ELF-1 (cell line): ENCODE measurements around the gene CDK14.
A peak's percentile ranks its signal among the peaks of the same experiment; 100 is the strongest.

Source experiments
- DNase-seq: peaks from one replicate; pipeline ENCODE4 v3.0.0-alpha.2; 2016; ENCODE audit warnings: low read depth, low spot score

CDK14 gene

DNA sequence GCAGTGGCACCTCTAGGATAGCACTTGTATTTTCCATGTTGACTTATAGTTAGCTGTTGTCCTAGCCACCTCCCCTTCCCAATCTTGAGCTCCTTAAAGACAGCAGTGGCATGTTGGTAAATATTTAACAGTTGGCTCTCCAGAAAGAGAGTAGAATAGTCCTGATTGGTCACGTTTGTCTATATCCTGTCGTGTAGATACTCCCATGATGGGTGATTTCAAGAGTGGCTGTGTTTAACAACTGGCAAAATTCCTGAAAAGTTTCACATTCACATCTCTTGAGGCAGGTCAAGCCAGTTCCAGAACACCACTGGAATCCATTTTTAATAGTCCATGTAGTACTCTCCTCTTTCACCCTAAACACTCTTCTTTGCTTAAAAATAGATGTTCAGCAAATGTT lies 599.9 kb downstream of the CDK14 start:
- DNase-seq, result no peak

DNA sequence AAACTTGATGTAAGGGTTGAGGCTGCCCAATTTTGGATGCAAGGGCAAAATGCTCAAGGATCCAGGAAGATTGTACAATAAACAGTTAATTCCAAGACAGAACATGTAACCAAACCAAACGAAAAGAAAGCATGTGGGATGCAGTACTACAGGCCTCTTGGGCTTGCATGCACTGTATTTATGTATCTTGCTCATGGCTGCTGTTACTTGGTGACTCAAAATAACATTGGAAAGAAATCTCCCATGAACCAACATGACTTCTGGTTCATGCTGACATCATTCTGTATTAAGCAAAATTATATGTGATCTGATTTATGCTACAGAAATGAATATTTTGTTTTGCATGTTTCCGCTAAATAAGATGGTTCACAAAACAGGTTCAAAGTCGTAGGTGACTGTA lies 602.2 kb downstream of the CDK14 start:
- no peak for DNase-seq

GRCh38 chr7:91199601-91200000 lies 603.5 kb downstream of the CDK14 start:
- no peak for DNase-seq

- no peak for DNase-seq
Observed at GRCh38 chr7:91201442-91202113, 605.5 kb downstream of the CDK14 start.

DNA sequence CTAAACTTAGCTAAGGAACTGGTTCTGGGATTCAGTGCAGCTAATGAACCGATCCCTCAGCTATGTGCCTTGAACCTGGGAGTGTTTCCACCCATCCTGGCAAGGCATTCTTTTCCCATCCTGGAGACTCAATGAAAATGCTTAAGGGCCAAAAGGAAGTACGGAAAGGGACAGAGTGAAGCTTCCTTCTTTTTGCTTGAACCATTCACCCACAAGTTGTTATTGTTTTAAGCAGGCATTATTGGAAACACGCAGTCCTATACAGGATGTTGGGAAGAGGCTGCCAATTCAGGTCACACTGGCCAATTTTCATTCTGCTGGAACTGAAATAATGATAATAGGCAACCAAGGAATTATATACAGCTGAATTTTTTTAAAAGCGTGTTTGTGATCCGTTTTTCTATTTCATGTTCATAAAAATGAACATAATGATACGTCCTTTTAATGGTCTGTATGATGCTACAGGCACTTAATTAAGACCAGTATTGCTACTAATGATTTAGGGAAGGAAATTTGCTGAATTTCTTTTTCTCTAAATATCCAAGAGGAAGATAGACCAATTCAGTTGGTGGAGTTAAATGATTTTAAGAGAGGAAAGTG lies 610.3 kb downstream of the CDK14 start:
- no peak for DNase-seq

- DNase-seq, result peak; percentile 10
Observed at GRCh38 chr7:91212582-91212981, 616.5 kb downstream of the CDK14 start.

GRCh38 chr7:91226411-91226810 lies 630.3 kb downstream of the CDK14 start:
- DNase-seq, result no peak

DNA sequence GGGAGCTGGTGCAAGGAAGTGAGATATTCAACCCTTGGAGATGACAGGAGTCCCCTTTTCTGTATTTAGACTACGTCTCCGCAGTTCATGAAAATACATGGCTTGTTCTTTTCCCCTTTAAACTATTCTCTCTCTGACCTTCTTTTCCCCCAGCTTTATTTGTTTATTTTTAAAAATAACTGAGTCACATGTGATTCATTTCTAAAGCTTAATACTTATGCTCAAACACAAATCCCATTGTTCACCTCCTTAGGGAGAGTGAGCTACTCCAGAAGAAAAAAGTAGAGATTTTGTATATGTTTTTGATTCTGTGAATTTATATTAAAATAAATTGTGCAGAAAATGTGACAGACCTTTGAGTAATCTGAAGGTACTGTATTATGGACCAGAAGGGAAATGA lies 632.2 kb downstream of the CDK14 start:
- no peak for DNase-seq

DNA sequence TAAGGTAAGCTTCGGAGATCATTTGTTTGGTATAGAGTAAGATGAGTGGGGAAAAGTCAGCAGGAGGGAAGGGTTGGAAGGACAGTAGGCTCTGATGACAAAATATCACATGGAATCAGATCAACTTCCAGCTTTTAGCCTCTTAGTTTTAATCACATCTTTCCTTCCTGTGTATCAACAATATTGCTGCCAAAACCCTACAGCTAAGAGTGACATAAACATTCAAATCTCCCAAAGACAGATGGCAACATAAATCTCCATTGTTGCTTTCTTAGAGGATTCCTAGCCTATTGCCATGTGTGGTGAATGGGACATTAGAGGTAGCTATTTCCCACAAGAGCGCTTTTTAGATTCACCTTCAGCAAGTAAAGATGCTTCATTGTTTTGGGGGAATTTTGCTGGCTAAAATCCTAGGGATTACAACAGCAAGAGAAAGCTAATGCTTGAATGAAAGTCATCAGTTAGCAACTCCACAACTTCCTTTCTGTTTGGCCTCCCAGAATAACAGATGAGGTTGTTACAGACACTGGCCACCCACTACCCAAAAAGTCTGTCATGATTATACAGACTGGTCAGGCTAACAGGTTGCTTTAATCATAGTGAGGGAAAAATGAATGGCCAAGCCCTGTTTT lies 632.9 kb downstream of the CDK14 start:
- DNase-seq, result no peak

DNA sequence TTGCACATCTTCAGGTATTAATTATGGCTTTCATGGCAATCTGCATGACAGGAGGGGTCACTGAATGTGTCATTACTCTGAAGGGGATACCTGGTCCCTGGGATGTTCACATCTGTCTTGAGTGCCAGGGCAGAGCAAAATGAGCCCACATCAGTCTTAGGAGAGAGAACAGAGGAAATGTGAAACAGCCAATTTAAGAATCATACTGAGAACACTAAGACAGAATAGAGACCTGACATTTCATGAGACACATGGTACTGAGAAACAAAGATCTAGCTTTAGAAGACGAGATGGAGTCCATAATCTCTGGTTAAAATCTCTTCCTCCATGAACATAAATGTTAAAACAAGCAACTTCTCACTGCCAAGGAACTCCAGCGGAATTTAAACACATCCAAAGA lies 634.0 kb downstream of the CDK14 start:
- DNase-seq, result no peak

DNA sequence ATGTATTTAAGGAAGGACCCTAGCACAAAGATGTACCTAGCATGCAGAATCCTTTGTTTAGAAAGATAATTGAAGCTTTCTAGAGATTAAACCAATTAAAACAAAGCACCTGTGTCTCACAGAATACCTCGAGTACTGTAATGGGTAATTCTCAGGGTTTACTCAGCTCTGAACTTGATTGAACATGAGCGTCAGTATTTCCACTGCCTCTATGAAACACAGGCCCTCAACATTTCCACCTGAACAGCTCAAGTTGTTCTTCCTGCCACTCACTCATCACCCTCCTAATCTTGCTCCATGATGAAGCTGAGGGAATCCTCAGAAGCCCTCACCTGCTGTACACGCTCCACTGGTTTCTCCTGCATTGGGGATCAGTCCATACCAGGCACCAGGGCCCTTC lies 634.4 kb downstream of the CDK14 start:
- DNase-seq, result no peak

- DNase-seq, result no peak
Observed at GRCh38 chr7:91233212-91233611, 637.1 kb downstream of the CDK14 start.

GRCh38 chr7:91235211-91235832 lies 639.2 kb downstream of the CDK14 start:
- no peak for DNase-seq

DNA sequence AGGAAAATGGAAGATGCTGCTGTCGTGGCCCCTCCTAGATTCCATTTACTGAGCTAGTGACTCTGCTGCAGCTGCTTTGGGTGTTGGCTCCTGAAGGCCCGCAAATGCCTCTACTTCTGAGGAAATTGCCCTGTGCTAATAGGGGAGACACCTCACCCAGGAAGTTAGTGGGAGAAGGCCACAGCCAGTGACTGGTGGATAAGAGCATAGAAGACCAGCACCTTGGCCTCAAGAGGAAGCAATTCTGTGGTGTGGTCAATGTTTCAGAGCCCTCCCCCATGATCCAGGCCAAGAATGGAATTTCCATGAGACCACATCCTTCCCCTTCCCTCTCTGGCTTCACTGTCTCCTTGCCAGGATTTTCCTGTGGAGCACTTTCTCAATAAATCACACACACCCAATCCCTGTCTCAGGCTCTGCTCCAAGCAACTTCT lies 643.1 kb downstream of the CDK14 start:
- DNase-seq, result no peak

DNA sequence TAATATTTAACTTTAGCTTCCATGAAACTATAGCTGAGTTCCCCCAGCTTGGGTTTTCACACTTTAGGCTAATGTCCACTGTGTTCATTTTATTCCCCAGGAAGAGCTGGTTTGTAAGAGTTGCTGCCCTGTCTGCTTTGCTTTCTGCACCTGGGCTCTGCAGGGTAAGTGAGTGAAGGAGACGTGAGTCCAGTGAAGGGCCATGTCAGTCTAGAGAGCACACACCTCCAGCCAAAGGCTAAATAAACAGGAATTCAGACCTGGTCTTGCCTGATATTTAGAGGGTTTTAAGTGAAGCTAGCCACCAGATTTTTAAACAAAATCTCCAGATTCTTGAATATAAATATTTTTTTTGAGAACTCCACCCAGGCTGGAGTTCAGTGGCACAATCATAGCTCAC lies 643.7 kb downstream of the CDK14 start:
- no peak for DNase-seq

GRCh38 chr7:91240376-91240941 lies 644.3 kb downstream of the CDK14 start:
- no peak for DNase-seq

DNA sequence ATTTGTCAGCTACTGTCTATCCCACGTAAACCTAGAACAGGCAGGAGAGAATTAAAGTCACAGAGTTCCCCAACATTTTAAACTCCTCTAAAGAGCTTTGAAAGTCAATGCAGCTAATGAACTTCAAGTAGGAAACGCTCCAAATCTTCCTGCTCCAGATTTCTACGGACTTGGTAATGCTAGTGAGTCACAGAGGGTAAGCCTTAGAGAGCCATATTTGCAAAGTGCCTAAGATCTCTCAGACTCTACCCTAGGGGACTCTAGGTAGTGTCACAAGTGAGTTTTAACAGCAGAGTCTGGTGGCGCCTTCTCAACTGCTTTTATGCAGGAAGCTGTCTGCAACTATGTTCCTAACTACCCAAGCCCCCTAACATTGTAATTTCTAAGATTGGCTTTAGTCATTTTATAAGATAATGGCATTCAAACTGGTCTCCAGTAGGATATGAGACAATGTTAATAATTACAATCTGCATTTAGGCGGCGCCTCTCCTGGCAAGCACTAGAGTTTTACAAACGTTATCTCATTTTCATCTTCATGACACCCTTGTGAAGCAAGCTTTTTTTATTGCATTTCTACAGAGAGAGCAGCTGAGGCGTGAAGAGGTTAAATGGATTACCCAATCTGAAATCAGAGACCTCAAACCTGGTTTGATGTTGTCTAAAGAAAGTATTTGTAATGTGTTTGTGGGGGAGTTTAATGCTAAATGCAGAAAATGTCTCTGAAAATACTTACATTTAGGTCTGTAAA lies 646.1 kb downstream of the CDK14 start:
- no peak for DNase-seq

DNA sequence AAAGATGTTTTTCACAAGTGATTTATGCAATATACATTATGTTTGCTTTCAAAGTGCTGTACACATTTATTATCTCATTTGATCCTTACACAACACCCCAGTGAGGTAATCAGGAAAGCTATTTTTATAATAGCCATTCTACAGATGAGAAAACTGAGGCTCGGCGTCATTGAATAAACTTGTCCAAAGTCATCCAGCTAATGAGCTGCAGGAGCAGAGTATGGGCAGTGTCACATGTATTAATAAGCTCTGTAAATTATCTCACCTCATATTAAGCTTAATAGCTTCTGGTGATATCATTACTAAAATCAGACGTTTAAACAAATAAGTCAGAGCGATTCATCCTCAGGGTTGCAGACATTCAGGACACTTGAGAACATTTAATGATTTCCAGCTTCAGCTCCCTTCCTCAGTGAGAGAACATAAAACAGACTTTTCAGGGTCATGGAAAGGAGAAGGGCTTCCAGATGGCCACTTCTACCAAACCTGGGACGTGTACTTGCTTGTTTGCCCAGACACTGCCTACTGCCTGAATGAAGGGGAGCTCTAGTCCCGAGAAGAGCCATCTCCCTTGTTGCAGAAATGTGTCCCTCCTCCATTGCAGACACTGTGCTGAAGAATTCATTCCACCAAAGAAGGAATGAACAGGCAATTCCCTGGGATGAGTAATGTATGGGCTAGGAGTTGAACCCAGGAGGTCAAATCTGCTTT lies 647.6 kb downstream of the CDK14 start:
- DNase-seq, result no peak

DNA sequence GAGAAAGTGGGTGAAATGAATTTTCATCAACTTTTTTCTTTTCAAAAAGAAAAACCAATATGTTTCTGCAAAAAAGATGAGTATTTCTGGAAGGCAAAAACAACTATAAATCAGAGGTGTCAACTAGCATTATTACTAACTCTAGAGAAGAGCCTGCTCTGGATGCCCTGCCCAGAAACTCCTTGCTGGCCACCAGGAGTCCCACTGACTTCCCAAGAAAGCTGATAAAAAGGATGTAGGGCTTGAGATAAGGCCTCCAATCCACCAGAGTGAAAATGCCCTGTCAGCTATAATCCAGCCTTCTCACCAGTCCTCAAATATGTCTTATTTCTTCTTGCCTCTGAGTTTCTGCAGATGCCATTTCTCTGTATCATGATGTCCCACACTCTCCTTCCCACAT lies 651.4 kb downstream of the CDK14 start:
- peak; percentile 11 for DNase-seq

DNA sequence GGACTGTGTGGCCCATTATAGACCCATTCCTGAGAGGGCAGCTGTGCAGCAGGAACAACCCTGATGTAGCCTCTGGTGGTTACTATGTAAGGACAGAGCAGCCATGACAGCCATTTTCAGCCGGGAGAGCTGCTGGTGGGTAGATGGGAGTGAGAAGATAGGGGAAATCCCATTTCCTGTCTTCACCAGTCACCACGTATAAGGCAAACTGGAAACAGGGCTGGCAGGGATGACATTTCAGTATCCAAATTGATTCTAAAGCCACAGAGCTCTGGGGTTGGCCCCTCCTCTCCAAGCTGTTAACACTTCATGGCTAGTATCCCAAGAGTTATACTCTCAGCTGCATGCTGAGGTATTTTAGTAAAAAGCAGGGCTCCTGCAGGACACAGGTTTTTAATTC lies 652.9 kb downstream of the CDK14 start:
- DNase-seq, result no peak
